HepG2 (cell line): ENCODE results near the gene CNNM4. TPM values are rescaled to one million over a fixed set of nuclear protein-coding genes. Genes with fewer than 3 reads are reported as not detected.

Experiments used
- ASH2L ChIP-seq: fragments of 300-600, 200-600 bp; sonication (generic); IDR thresholded peaks from 2 replicates; pipeline ENCODE4 v1.7.0; 2017; ENCODE audit warnings: low read depth, mild to moderate bottlenecking, moderate library complexity, mixed read lengths, low read length; ENCODE audit not compliant: insufficient read length
- BRD4 ChIP-seq: sonication (generic); formaldehyde crosslinking; IDR thresholded peaks from 2 replicates; pipeline ENCODE4 v1.4.0; 2020; ENCODE audit warnings: missing genetic modification reagents
- HOXA7 ChIP-seq: sonication (generic); formaldehyde crosslinking; IDR thresholded peaks from 2 replicates; pipeline ENCODE4 v1.8.1; 2022; ENCODE audit warnings: mild to moderate bottlenecking, missing genetic modification reagents, moderate library complexity
- KDM5B ChIP-seq: sonication (generic); formaldehyde crosslinking; IDR thresholded peaks from 2 replicates; pipeline ENCODE4 v1.4.0; 2020; ENCODE audit warnings: missing genetic modification reagents, mild to moderate bottlenecking, borderline replicate concordance
- NFE2L1 ChIP-seq: sonication (generic); formaldehyde crosslinking; IDR thresholded peaks from 2 replicates; pipeline ENCODE4 v1.4.0; 2020; ENCODE audit warnings: missing genetic modification reagents, mild to moderate bottlenecking, borderline replicate concordance
- NONO ChIP-seq, 2 experiments: fragments of 450-650 bp in 1 of 2; sonication (generic) in 1 of 2; formaldehyde crosslinking in 1 of 2; IDR thresholded peaks in 1 of 2; conservative IDR thresholded peaks in 1 of 2; 2 replicates each; pipeline versions ENCODE4 v1.6.1 to v1.8.0; 2017 to 2022; ENCODE audit warnings: mild to moderate bottlenecking in 1 of 2, missing genetic modification reagents in 1 of 2, moderate library complexity in 1 of 2
- PHF8 ChIP-seq: sonication (generic); formaldehyde crosslinking; IDR thresholded peaks from 2 replicates; pipeline ENCODE4 v1.5.0; 2020; ENCODE audit warnings: missing genetic modification reagents
- RFXAP ChIP-seq: sonication (generic); formaldehyde crosslinking; IDR thresholded peaks from 2 replicates; pipeline ENCODE4 v1.4.0; 2020; ENCODE audit warnings: missing genetic modification reagents, borderline replicate concordance
- RXRA ChIP-seq: sonication (generic); formaldehyde crosslinking; IDR thresholded peaks from 2 replicates; pipeline ENCODE4 v1.5.1; 2020; ENCODE audit warnings: missing genetic modification reagents
- SOX6 ChIP-seq, 2 experiments: fragments of 450-650 bp in 1 of 2; sonication (generic) in 1 of 2; formaldehyde crosslinking in 1 of 2; IDR thresholded peaks; 2 replicates each; pipeline versions ENCODE4 v1.4.0 to v1.6.1; 2017 to 2020; ENCODE audit warnings: antibody characterized with exemption in 1 of 2, mild to moderate bottlenecking in 1 of 2, missing genetic modification reagents in 1 of 2
- SRSF9 ChIP-seq: fragments of 200-400 bp; formaldehyde crosslinking; IDR thresholded peaks from 2 replicates; pipeline ENCODE4 v1.6.1; 2018; ENCODE audit warnings: borderline replicate concordance, mild to moderate bottlenecking, low read depth, low read length; ENCODE audit not compliant: insufficient read depth, poor library complexity, severe bottlenecking
- ZNF24 ChIP-seq: fragments of 450-650 bp; IDR thresholded peaks from 2 replicates; pipeline ENCODE4 v1.6.1; 2017; ENCODE audit warnings: antibody characterized with exemption, mild to moderate bottlenecking
- ZNF451 ChIP-seq: sonication (generic); formaldehyde crosslinking; IDR thresholded peaks from 2 replicates; pipeline ENCODE4 v1.5.0; 2020; ENCODE audit warnings: mild to moderate bottlenecking, missing genetic modification reagents
- ZNF552 ChIP-seq: sonication (generic); formaldehyde crosslinking; IDR thresholded peaks from 2 replicates; pipeline ENCODE4 v1.9.0; 2022; ENCODE audit warnings: missing genetic modification reagents, mild to moderate bottlenecking, borderline replicate concordance
- ZNF883 ChIP-seq: sonication (generic); formaldehyde crosslinking; IDR thresholded peaks from 2 replicates; pipeline ENCODE4 v1.5.1; 2020; ENCODE audit warnings: mild to moderate bottlenecking, missing genetic modification reagents; ENCODE audit errors: not compliant biosample characterization
- polyA plus RNA-seq, 8 experiments: library from polyadenylated mRNA; depleted of rRNA in 3 of 8; stranded (reverse) in 7 of 8; unstranded in 1 of 8; fragments of >200 nt; fragmentation: Illumina TruSeq in 4 of 8; extraction: Trizol in 4 of 8; gene quantifications; 2 replicates each; pipeline versions ENCODE4 v1.2.1 to v1.2.3, GENCODE V29; 2011 to 2016; ENCODE audit warnings: low read depth in 4 of 8, missing spikeins in 1 of 8, mixed read lengths in 1 of 8; ENCODE audit not compliant: insufficient read depth in 1 of 8
- total RNA-seq, 5 experiments: library from RNA; depleted of rRNA; stranded (reverse); fragments of >200 nt; fragmentation: Illumina TruSeq; extraction: Trizol; gene quantifications; 2 replicates each; pipeline ENCODE4 v1.2.3, GENCODE V29; 2016; ENCODE audit warnings: low read depth in 1 of 5
- TF ChIP-seq, protein P1 (sequence below): sonication (generic); formaldehyde crosslinking; IDR thresholded peaks from 2 replicates; pipeline ENCODE4 v1.4.0; 2020; ENCODE audit warnings: mild to moderate bottlenecking, missing genetic modification reagents
- TF ChIP-seq, protein P2 (sequence below): sonication (generic); formaldehyde crosslinking; IDR thresholded peaks from 2 replicates; pipeline ENCODE4 v1.5.0; 2020; ENCODE audit warnings: mild to moderate bottlenecking, missing genetic modification reagents
- TF ChIP-seq, protein P3 (sequence below), 2 experiments: sonication (generic) in 1 of 2; formaldehyde crosslinking in 1 of 2; IDR thresholded peaks; 2 replicates each; pipeline versions ENCODE4 v1.4.0 to v1.6.1; 2018 to 2020; ENCODE audit warnings: missing genetic modification reagents in 2 of 2, borderline replicate concordance in 1 of 2, low read depth in 1 of 2, mild to moderate bottlenecking in 1 of 2, missing biosample characterization in 1 of 2
- TF ChIP-seq, protein P4 (sequence below): sonication (generic); formaldehyde crosslinking; IDR thresholded peaks from 2 replicates; pipeline ENCODE4 v1.5.1; 2020; ENCODE audit warnings: missing genetic modification reagents, mild to moderate bottlenecking, borderline replicate concordance

CNNM4 gene
- total and polyA plus RNA-seq, 2 of the 13 experiments (the other 11 are each of a cell fraction or from before 2014, with no cell fraction given) = 5.9 to 8.4 TPM

DNA sequence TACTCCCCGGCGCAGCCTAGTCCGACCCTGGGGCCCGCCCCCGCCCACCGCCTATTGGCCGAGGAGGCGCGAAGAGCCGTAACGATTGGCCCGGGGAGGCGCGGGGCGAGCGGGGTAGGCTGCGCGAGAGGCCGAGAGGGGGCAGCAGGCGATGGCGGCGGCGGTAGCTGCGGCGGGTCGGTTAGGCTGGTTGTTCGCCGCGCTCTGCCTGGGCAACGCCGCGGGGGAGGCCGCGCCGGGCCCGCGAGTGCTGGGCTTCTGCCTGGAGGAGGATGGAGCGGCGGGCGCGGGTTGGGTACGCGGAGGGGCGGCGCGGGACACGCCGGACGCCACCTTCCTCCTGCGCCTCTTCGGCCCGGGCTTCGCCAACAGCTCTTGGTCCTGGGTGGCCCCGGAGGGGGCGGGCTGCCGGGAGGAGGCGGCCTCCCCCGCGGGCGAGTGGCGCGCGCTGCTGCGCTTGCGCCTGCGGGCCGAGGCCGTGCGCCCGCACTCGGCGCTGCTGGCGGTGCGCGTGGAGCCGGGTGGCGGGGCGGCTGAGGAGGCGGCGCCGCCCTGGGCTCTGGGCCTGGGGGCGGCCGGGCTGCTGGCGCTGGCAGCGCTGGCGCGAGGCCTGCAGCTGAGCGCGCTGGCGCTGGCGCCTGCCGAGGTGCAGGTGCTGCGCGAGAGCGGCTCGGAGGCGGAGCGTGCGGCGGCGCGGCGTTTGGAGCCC is 55.6 kb downstream of the CNNM4 start, which contains the start of gene CNNM3 (continued):
- TF ChIP-seq, protein P1, sequence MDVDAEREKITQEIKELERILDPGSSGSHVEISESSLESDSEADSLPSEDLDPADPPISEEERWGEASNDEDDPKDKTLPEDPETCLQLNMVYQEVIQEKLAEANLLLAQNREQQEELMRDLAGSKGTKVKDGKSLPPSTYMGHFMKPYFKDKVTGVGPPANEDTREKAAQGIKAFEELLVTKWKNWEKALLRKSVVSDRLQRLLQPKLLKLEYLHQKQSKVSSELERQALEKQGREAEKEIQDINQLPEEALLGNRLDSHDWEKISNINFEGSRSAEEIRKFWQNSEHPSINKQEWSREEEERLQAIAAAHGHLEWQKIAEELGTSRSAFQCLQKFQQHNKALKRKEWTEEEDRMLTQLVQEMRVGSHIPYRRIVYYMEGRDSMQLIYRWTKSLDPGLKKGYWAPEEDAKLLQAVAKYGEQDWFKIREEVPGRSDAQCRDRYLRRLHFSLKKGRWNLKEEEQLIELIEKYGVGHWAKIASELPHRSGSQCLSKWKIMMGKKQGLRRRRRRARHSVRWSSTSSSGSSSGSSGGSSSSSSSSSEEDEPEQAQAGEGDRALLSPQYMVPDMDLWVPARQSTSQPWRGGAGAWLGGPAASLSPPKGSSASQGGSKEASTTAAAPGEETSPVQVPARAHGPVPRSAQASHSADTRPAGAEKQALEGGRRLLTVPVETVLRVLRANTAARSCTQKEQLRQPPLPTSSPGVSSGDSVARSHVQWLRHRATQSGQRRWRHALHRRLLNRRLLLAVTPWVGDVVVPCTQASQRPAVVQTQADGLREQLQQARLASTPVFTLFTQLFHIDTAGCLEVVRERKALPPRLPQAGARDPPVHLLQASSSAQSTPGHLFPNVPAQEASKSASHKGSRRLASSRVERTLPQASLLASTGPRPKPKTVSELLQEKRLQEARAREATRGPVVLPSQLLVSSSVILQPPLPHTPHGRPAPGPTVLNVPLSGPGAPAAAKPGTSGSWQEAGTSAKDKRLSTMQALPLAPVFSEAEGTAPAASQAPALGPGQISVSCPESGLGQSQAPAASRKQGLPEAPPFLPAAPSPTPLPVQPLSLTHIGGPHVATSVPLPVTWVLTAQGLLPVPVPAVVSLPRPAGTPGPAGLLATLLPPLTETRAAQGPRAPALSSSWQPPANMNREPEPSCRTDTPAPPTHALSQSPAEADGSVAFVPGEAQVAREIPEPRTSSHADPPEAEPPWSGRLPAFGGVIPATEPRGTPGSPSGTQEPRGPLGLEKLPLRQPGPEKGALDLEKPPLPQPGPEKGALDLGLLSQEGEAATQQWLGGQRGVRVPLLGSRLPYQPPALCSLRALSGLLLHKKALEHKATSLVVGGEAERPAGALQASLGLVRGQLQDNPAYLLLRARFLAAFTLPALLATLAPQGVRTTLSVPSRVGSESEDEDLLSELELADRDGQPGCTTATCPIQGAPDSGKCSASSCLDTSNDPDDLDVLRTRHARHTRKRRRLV (CRISPR knock-in tag) = no peak
- TF ChIP-seq SOX6 (IDR thresholded peaks at IDR 0.05) (no peak), SOX6 (CRISPR knock-in tag; IDR thresholded peaks at IDR 0.05) (no peak), RFXAP (peak; percentile 83), ZNF883 (CRISPR knock-in tag) (peak; percentile 80), RXRA (peak; percentile 55), HOXA7 (no peak), ASH2L (peak; percentile 88), ZNF552 (no peak), SRSF9 (no peak), PHF8 (CRISPR knock-in tag) (peak; percentile 78), BRD4 (CRISPR knock-in tag) (0 out of 2 replicates have a peak, but pooled peaks have one; percentile 30), KDM5B (CRISPR knock-in tag) (peak; percentile 86; the same call in 1 of the 2 replicates), NFE2L1 (CRISPR knock-in tag) (no peak), ZNF24 (no peak), NONO (IDR thresholded peaks at IDR 0.05) (no peak), NONO (CRISPR knock-in tag; conservative IDR thresholded peaks at IDR 0.05) (peak; percentile 88), ZNF451 (CRISPR knock-in tag) (peak; percentile 97)
- TF ChIP-seq, protein P2, sequence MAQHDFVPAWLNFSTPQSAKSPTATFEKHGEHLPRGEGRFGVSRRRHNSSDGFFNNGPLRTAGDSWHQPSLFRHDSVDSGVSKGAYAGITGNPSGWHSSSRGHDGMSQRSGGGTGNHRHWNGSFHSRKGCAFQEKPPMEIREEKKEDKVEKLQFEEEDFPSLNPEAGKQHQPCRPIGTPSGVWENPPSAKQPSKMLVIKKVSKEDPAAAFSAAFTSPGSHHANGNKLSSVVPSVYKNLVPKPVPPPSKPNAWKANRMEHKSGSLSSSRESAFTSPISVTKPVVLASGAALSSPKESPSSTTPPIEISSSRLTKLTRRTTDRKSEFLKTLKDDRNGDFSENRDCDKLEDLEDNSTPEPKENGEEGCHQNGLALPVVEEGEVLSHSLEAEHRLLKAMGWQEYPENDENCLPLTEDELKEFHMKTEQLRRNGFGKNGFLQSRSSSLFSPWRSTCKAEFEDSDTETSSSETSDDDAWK (CRISPR knock-in tag) = no peak
- TF ChIP-seq, protein P3, sequence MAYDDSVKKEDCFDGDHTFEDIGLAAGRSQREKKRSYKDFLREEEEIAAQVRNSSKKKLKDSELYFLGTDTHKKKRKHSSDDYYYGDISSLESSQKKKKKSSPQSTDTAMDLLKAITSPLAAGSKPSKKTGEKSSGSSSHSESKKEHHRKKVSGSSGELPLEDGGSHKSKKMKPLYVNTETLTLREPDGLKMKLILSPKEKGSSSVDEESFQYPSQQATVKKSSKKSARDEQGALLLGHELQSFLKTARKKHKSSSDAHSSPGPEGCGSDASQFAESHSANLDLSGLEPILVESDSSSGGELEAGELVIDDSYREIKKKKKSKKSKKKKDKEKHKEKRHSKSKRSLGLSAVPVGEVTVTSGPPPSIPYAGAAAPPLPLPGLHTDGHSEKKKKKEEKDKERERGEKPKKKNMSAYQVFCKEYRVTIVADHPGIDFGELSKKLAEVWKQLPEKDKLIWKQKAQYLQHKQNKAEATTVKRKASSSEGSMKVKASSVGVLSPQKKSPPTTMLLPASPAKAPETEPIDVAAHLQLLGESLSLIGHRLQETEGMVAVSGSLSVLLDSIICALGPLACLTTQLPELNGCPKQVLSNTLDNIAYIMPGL (CRISPR knock-in tag; IDR thresholded peaks at IDR 0.05; ENCODE audit: borderline replicate concordance in 1 of 2, low read depth in 1 of 2) = peak; percentile 95
- TF ChIP-seq, protein P4, sequence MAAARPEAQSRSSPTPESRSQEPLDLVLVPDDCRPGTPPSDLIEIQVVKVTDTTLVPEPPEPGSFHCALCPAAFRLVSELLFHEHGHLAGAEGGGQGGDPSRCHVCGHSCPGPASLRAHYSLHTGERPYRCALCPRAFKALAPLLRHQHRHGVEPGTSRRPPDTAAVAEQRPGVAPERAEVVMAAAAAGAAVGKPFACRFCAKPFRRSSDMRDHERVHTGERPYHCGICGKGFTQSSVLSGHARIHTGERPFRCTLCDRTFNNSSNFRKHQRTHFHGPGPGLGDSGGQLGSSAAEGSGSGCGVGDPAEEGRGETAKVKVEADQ (CRISPR knock-in tag) = peak; percentile 94
